Glutamatergic neuron (in vitro differentiated cells): ENCODE data around the gene ABLIM1. TPM values are rescaled to one million over a fixed set of nuclear protein-coding genes. Genes with fewer than 3 reads are reported as not detected.

Experiments used
- DNase-seq: peaks from one replicate; pipeline ENCODE4 v3.0.0; 2022
- H3K27ac Mint-ChIP-seq: one replicate; pipeline ENCODE4 v1.8.0; 2020; ENCODE audit warnings: mild to moderate bottlenecking, mixed read lengths, inconsistent platforms; ENCODE audit not compliant: unreplicated experiment
- H3K27me3 Mint-ChIP-seq: one replicate; pipeline ENCODE4 v1.8.0; 2020; ENCODE audit warnings: mild to moderate bottlenecking, moderate library complexity, mixed read lengths, inconsistent platforms; ENCODE audit not compliant: unreplicated experiment
- H3K36me3 Mint-ChIP-seq: one replicate; pipeline ENCODE4 v1.8.0; 2020; ENCODE audit warnings: mild to moderate bottlenecking, mixed read lengths, inconsistent platforms; ENCODE audit not compliant: unreplicated experiment
- H3K4me1 Mint-ChIP-seq: one replicate; pipeline ENCODE4 v1.8.0; 2020; ENCODE audit warnings: mild to moderate bottlenecking, low read depth, mixed read lengths, inconsistent platforms; ENCODE audit not compliant: unreplicated experiment
- H3K4me3 Mint-ChIP-seq: one replicate; pipeline ENCODE4 v1.8.0; 2020; ENCODE audit warnings: mild to moderate bottlenecking, mixed read lengths, inconsistent platforms; ENCODE audit not compliant: unreplicated experiment
- H3K9me3 Mint-ChIP-seq: one replicate; pipeline ENCODE4 v1.8.0; 2020; ENCODE audit warnings: mild to moderate bottlenecking, moderate library complexity, mixed read lengths, inconsistent platforms; ENCODE audit not compliant: unreplicated experiment
- total RNA-seq: library from RNA; stranded (reverse); fragmentation: NEBNext Ultra II Directional; extraction: Animal tissue kit (Norgen Biotek cat#: 25700); gene quantifications from one replicate; pipeline ENCODE4 v1.2.1, GENCODE V29; 2021; ENCODE audit not compliant: unreplicated experiment
- TF ChIP-seq, protein P1 (sequence below): fragments of 200-600 bp; sonication (generic); IDR thresholded peaks from one replicate; pipeline ENCODE4 v1.5.0; 2021; ENCODE audit not compliant: partially characterized antibody, unreplicated experiment

ABLIM1 gene
- total RNA-seq, 1 donor from 2014 or later = 25.7 TPM

GRCh38 chr10:114408112-114408967, 249.7 kb downstream of the ABLIM1 start:
- H3K27ac Mint-ChIP-seq = no peak overlapping the region
- TF ChIP-seq, protein P1, sequence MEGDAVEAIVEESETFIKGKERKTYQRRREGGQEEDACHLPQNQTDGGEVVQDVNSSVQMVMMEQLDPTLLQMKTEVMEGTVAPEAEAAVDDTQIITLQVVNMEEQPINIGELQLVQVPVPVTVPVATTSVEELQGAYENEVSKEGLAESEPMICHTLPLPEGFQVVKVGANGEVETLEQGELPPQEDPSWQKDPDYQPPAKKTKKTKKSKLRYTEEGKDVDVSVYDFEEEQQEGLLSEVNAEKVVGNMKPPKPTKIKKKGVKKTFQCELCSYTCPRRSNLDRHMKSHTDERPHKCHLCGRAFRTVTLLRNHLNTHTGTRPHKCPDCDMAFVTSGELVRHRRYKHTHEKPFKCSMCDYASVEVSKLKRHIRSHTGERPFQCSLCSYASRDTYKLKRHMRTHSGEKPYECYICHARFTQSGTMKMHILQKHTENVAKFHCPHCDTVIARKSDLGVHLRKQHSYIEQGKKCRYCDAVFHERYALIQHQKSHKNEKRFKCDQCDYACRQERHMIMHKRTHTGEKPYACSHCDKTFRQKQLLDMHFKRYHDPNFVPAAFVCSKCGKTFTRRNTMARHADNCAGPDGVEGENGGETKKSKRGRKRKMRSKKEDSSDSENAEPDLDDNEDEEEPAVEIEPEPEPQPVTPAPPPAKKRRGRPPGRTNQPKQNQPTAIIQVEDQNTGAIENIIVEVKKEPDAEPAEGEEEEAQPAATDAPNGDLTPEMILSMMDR = no peak
- H3K4me1 Mint-ChIP-seq = peaks cover 7% of the 10 kb centered on the region
- H3K4me3 Mint-ChIP-seq = no peak overlapping the region
- DNase-seq = no peak
- peaks cover 4% of the 10 kb centered on the region for H3K36me3 Mint-ChIP-seq
- peaks cover 6% of the 10 kb centered on the region for H3K9me3 Mint-ChIP-seq
- peaks cover 17% of the 10 kb centered on the region for H3K27me3 Mint-ChIP-seq

DNA sequence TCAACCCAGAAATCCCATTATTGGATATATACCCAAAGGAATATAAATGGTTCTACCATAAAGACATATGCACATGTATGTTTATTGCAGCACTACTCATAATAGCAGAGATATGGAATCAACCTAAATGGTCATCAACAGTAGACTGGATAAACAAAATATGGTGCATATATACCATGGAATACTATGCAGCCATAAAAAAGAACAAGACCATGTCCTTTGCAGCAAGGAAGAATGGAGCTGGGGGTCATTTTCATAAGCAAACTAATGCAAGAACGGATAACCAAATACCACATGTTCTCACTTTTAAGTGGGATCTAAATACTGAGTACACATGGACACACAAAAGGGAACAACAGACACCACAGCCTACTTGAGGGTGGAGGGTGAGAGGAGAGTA, 251.6 kb downstream of the ABLIM1 start:
- Mint-ChIP-seq H3K9me3 (peaks cover 11% of the 10 kb centered on the region), H3K27ac (no peak overlapping the region), H3K4me1 (peaks cover 12% of the 10 kb centered on the region), H3K27me3 (peaks cover 21% of the 10 kb centered on the region), H3K36me3 (peaks cover 4% of the 10 kb centered on the region), H3K4me3 (no peak overlapping the region)
- DNase-seq = no peak
- TF ChIP-seq, protein P1 = no peak

DNA sequence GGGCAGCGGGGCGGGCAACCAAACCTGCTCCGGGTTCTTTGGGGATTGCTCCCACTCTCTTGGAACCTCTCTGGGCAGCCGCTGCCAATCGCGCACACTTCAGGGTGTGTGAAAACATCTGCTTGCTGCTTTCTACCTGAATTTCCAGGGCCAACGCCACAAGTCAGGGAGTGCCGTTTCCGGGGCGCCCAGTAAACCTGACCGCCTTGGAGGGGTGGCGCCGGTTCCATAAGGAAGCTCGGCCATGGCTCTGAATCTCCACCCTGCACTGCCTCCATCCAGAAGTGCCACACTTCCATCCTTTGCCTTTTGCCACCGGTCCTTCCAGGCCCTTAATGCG, 253.1 kb downstream of the ABLIM1 start:
- DNase-seq = no peak
- TF ChIP-seq, protein P1 = no peak
- Mint-ChIP-seq H3K27me3 (peaks cover 21% of the 10 kb centered on the region), H3K4me3 (peak overlapping the region; percentile 82), H3K9me3 (peaks cover 11% of the 10 kb centered on the region), H3K27ac (no peak overlapping the region), H3K4me1 (peaks cover 12% of the 10 kb centered on the region), H3K36me3 (peaks cover 4% of the 10 kb centered on the region)

- Mint-ChIP-seq H3K9me3 (peaks cover 11% of the 10 kb centered on the region), H3K27ac (no peak within 1 kb of the TSS), H3K27me3 (peaks cover 21% of the 10 kb centered on the region), H3K4me3 (peak within 1 kb of the TSS; percentile 85), H3K36me3 (peaks cover 4% of the 10 kb centered on the region), H3K4me1 (peaks cover 9% of the 10 kb centered on the region)
- TF ChIP-seq, protein P1 = no peak
- DNase-seq = peak; percentile 37
Observed at GRCh38 chr10:114404171-114405010, 253.7 kb downstream of the ABLIM1 start, which contains the start of gene AFAP1L2. Gene AFAP1L2 (minus strand): TSS chr10:114404502. CDS start chr10:114404455, 47 bp downstream.
